RWPE2 (cell line): ENCODE measurements around the gene DNASE2B.
A peak's percentile ranks its signal among the peaks of the same experiment; 100 is the strongest.

ENCODE experiments used
- ATAC-seq: fragments of 200-7000 bp; cut with Tn5 transposase; 3 replicates; pipeline ENCODE4 v1.9.1; 2021; ENCODE audit warnings: low read depth
- DNase-seq: peaks from one replicate; pipeline ENCODE4 v3.0.0-alpha.2; 2020; ENCODE audit warnings: low spot score
- H3K27ac ChIP-seq: fragments of 450-650 bp; 2 replicates; pipeline ENCODE4 v1.5.1; 2017; ENCODE audit warnings: mild to moderate bottlenecking; ENCODE audit not compliant: poor library complexity, severe bottlenecking
- H3K27me3 ChIP-seq: fragments of 250-450 bp; sonication (Bioruptor Pico); 2 replicates; pipeline ENCODE4 v1.5.1; 2021; ENCODE audit warnings: mild to moderate bottlenecking, moderate library complexity; ENCODE audit not compliant: insufficient read depth, poor library complexity, severe bottlenecking
- H3K36me3 ChIP-seq: fragments of 250-450 bp; sonication (Bioruptor Pico); 2 replicates; pipeline ENCODE4 v1.5.1; 2020; ENCODE audit warnings: low read depth, mild to moderate bottlenecking, moderate library complexity
- H3K4me1 ChIP-seq: fragments of 250-450 bp; sonication (Bioruptor Pico); 2 replicates; pipeline ENCODE4 v1.5.1; 2021; ENCODE audit warnings: mild to moderate bottlenecking, moderate library complexity; ENCODE audit not compliant: insufficient read depth, poor library complexity, severe bottlenecking
- H3K4me3 ChIP-seq: fragments of 250-450 bp; sonication (Bioruptor Pico); 2 replicates; pipeline ENCODE4 v1.5.1; 2021; ENCODE audit warnings: mild to moderate bottlenecking, moderate library complexity; ENCODE audit not compliant: severe bottlenecking
- H3K9me3 ChIP-seq: fragments of 250-450 bp; sonication (Bioruptor Pico); 2 replicates; pipeline ENCODE4 v1.5.1; 2021; ENCODE audit warnings: mild to moderate bottlenecking, moderate library complexity; ENCODE audit not compliant: severe bottlenecking
- CTCF ChIP-seq: fragments of 450-650 bp; IDR thresholded peaks from one replicate; pipeline ENCODE4 v1.5.1; 2017; ENCODE audit warnings: mild to moderate bottlenecking, moderate library complexity; ENCODE audit not compliant: poor library complexity, severe bottlenecking

Gene DNASE2B

GRCh38 chr1:84360316-84360715 is 38.0 kb upstream of the DNASE2B start:
- no peak for ATAC-seq
- H3K4me3 ChIP-seq = no peak overlapping the region
- no peak overlapping the region for H3K27ac ChIP-seq
- no peaks in the 10 kb centered on the region for H3K9me3 ChIP-seq
- no peak for TF ChIP-seq CTCF
- peaks cover 9% of the 10 kb centered on the region for H3K4me1 ChIP-seq
- H3K27me3 ChIP-seq = no peaks in the 10 kb centered on the region
- H3K36me3 ChIP-seq = no peaks in the 10 kb centered on the region
- DNase-seq = no peak

- TF ChIP-seq CTCF = no peak
- no peak for DNase-seq
- Histone ChIP-seq H3K4me1 (peaks cover 14% of the 10 kb centered on the region), H3K27me3 (no peaks in the 10 kb centered on the region), H3K9me3 (no peaks in the 10 kb centered on the region), H3K27ac (no peak overlapping the region), H3K36me3 (no peaks in the 10 kb centered on the region), H3K4me3 (no peak overlapping the region)
- 0 out of 3 replicates have a peak, but pooled peaks have one; percentile 13 for ATAC-seq
These were observed 36.5 kb upstream of the DNASE2B start for GRCh38 chr1:84361796-84362195.

- no peak for ATAC-seq
These were observed 35.3 kb upstream of the DNASE2B start for GRCh38 chr1:84363019-84363418.

GRCh38 chr1:84363622-84364021 is 34.7 kb upstream of the DNASE2B start:
- Histone ChIP-seq H3K36me3 (no peaks in the 10 kb centered on the region), H3K4me1 (peaks cover 14% of the 10 kb centered on the region), H3K27ac (no peak overlapping the region), H3K4me3 (no peak overlapping the region), H3K27me3 (no peaks in the 10 kb centered on the region), H3K9me3 (no peaks in the 10 kb centered on the region)
- no peak for DNase-seq
- TF ChIP-seq CTCF = no peak
- ATAC-seq = no peak

More at GRCh38 chr1:84363019-84363418, 35.3 kb upstream of the DNASE2B start:
- H3K36me3 ChIP-seq = no peaks in the 10 kb centered on the region
- no peaks in the 10 kb centered on the region for H3K9me3 ChIP-seq
- no peak overlapping the region for H3K27ac ChIP-seq
- H3K27me3 ChIP-seq = no peaks in the 10 kb centered on the region
- no peak for TF ChIP-seq CTCF
- peaks cover 14% of the 10 kb centered on the region for H3K4me1 ChIP-seq
- DNase-seq = no peak
- H3K4me3 ChIP-seq = no peak overlapping the region

- H3K36me3 ChIP-seq = no peaks in the 10 kb centered on the region
- peak; percentile 98 for ATAC-seq
- peak; percentile 67 for DNase-seq
- TF ChIP-seq CTCF = no peak
- H3K4me3 ChIP-seq = no peak overlapping the region
- H3K27me3 ChIP-seq = no peaks in the 10 kb centered on the region
- peaks cover 14% of the 10 kb centered on the region for H3K4me1 ChIP-seq
- H3K9me3 ChIP-seq = no peaks in the 10 kb centered on the region
- H3K27ac ChIP-seq = peak overlapping the region; percentile 70
These were observed 32.8 kb upstream of the DNASE2B start for GRCh38 chr1:84365225-84366221.
